ENCODE data around the gene RAB11FIP3. TPM values are rescaled to one million over a fixed set of nuclear protein-coding genes. Genes with fewer than 3 reads are reported as not detected.

The RAB11FIP3 gene
- total and polyA plus RNA-seq, 9 of the 15 experiments (the other 6 are each of a cell fraction or from before 2014, with no cell fraction given) = 0.46 to 13.1 (median 4.3) TPM

- intact Hi-C loops (cut with micrococcal nuclease) (no loop called here), in situ Hi-C loops (cut with MboI) (no loop called here)
- no peak for FAIRE-seq
- WGBS (ENCODE audit: insufficient coverage, low coverage, missing lambda C conversion rate) = 90% methylated on average over 11 of the region's 54 CpGs
- Histone ChIP-seq H3K9ac (ENCODE audit: insufficient read depth in 1 of 2, low read depth in 2 of 2, low read length in 2 of 2) (no peak overlapping the region; a peak in 1 of 4 replicates), H4K20me1 (replicated peaks; ENCODE audit: control insufficient read depth, insufficient read depth, low read length) (0 out of 2 replicates have a peak, but pooled peaks cover 7% of the 10 kb centered on the region), H3K27me3 (ENCODE audit: control insufficient read depth in 2 of 2, insufficient read depth in 2 of 2, low read length in 2 of 2) (no peaks in the 10 kb centered on the region), H3K27ac (ENCODE audit: extremely low read depth, low read depth, low read length) (no peak overlapping the region), H3K4me2 (ENCODE audit: insufficient read depth, low read length) (no peak overlapping the region), H3K36me3 (ENCODE audit: control insufficient read depth, insufficient read depth, low read length) (peaks cover 83% of the 10 kb centered on the region; the same call in 1 of the 3 replicates), H3K79me2 (ENCODE audit: control insufficient read depth, insufficient read depth, low read length) (peaks cover 34% of the 10 kb centered on the region), H3K4me1 (replicated peaks in 1 of 2; ENCODE audit: control insufficient read depth in 2 of 2, insufficient read depth in 2 of 2, low read length in 2 of 2) (peaks cover 0 to 47% of the 10 kb centered on the region in 2 experiments; a peak in 2 of 5 replicates), H3K4me3 (no peak overlapping the region), H3K9me1 (ENCODE audit: control insufficient read depth, insufficient read depth, low read length) (no peaks in the 10 kb centered on the region), H2AFZ (ENCODE audit: low read depth, low read length) (no peak overlapping the region), H3K9me3 (replicated peaks; ENCODE audit: control insufficient read depth, insufficient read depth, low read depth, low read length) (no peaks in the 10 kb centered on the region)
- TF ChIP-seq, protein P1, sequence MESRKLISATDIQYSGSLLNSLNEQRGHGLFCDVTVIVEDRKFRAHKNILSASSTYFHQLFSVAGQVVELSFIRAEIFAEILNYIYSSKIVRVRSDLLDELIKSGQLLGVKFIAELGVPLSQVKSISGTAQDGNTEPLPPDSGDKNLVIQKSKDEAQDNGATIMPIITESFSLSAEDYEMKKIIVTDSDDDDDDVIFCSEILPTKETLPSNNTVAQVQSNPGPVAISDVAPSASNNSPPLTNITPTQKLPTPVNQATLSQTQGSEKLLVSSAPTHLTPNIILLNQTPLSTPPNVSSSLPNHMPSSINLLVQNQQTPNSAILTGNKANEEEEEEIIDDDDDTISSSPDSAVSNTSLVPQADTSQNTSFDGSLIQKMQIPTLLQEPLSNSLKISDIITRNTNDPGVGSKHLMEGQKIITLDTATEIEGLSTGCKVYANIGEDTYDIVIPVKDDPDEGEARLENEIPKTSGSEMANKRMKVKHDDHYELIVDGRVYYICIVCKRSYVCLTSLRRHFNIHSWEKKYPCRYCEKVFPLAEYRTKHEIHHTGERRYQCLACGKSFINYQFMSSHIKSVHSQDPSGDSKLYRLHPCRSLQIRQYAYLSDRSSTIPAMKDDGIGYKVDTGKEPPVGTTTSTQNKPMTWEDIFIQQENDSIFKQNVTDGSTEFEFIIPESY (CRISPR knock-in tag; IDR thresholded peaks at IDR 0.05) = peak; percentile 96
- TF ChIP-seq POLR2G (IDR thresholded peaks at IDR 0.05; ENCODE audit: low read depth, low read length) (peak; percentile 5; the same call in 1 of the 2 replicates), XRCC3 (IDR thresholded peaks at IDR 0.05) (no peak), FUS (optimal IDR thresholded peaks at IDR 0.05; ENCODE audit: low read depth, low read length) (no peak)
- no TSS peak for BruUV-seq (replicated peaks)
- ChIA-PET POLR2A (interaction anchor here (1.0 kb wide), 1 partner anchor 40 kb away, joined by 3 read pairs; the partner anchor contains the start of gene RAB40C), CTCF (ENCODE audit: low intra/inter-chr PET ratio) (no interaction called here)
- ATAC-seq = no peak
- DNase-seq (ENCODE audit: extremely low read depth in 1 of 4, low spot score in 3 of 4) = no peak
Measured at GRCh38 chr16:549544-550263, 124.3 kb downstream of the RAB11FIP3 start.

Data from K562 (cell line).